H9 (cell line): ENCODE data around the gene HIPK2. TPM values are rescaled to one million over a fixed set of nuclear protein-coding genes. Genes with fewer than 3 reads are reported as not detected.

Source experiments
- DNase-seq: peaks from one replicate; pipeline ENCODE4 v3.0.0-alpha.2; 2017
- H2AFZ ChIP-seq: one replicate; pipeline ENCODE4 v1.6.1; 2013; ENCODE audit warnings: mild to moderate bottlenecking, low read length, control low read depth, moderate library complexity
- H2AK5ac ChIP-seq: 2 replicates; pipeline ENCODE4 v1.6.1; 2013; ENCODE audit warnings: low read length, control low read depth, mixed read lengths; ENCODE audit not compliant: insufficient read length
- H2BK120ac ChIP-seq: one replicate; pipeline ENCODE4 v1.6.1; 2013; ENCODE audit warnings: low read depth, mild to moderate bottlenecking, low read length, control low read depth, inconsistent platforms; ENCODE audit not compliant: poor library complexity, severe bottlenecking
- H2BK12ac ChIP-seq: 2 replicates; pipeline ENCODE4 v1.6.1; 2013; ENCODE audit warnings: low read length, control low read depth, mixed read lengths, low read depth; ENCODE audit not compliant: insufficient read length
- H2BK15ac ChIP-seq: 2 replicates; pipeline ENCODE4 v1.6.1; 2013; ENCODE audit warnings: low read depth, low read length, control low read depth
- H2BK20ac ChIP-seq: one replicate; pipeline ENCODE4 v1.6.1; 2013; ENCODE audit warnings: low read depth, mild to moderate bottlenecking, low read length, control low read depth, inconsistent platforms; ENCODE audit not compliant: poor library complexity, severe bottlenecking
- H2BK5ac ChIP-seq: 2 replicates; pipeline ENCODE4 v1.6.1; 2013; ENCODE audit warnings: low read length, control low read depth, mixed read lengths; ENCODE audit not compliant: insufficient read length
- H3K14ac ChIP-seq: 2 replicates; pipeline ENCODE4 v1.6.1; 2013; ENCODE audit warnings: low read length, control low read depth; ENCODE audit not compliant: insufficient read depth
- H3K18ac ChIP-seq: 2 replicates; pipeline ENCODE4 v1.6.1; 2013; ENCODE audit warnings: low read depth, mild to moderate bottlenecking, mixed read lengths, low read length, control low read depth; ENCODE audit not compliant: insufficient read length
- H3K23ac ChIP-seq: 2 replicates; pipeline ENCODE4 v1.6.1; 2013; ENCODE audit warnings: low read length, control low read depth, mixed read lengths, low read depth; ENCODE audit not compliant: insufficient read length
- H3K23me2 ChIP-seq: 2 replicates; pipeline ENCODE4 v1.6.1; 2013; ENCODE audit warnings: low read depth, mild to moderate bottlenecking, mixed read lengths, low read length, control low read depth; ENCODE audit not compliant: insufficient read length, poor library complexity, severe bottlenecking
- H3K27ac ChIP-seq: 2 replicates; pipeline ENCODE4 v1.5.1; 2013; ENCODE audit warnings: low read length, control low read depth, mixed read lengths, low read depth; ENCODE audit not compliant: insufficient read length
- H3K27me3 ChIP-seq: 2 replicates; pipeline ENCODE4 v1.6.1; 2013; ENCODE audit warnings: low read length, control low read depth, inconsistent platforms; ENCODE audit not compliant: insufficient read depth
- H3K4ac ChIP-seq: 2 replicates; pipeline ENCODE4 v1.6.1; 2013; ENCODE audit warnings: low read depth, mild to moderate bottlenecking, control low read depth, inconsistent platforms, low read length, moderate library complexity
- H3K4me1 ChIP-seq: 2 replicates; pipeline ENCODE4 v1.6.1; 2013; ENCODE audit warnings: low read length, control low read depth, inconsistent platforms; ENCODE audit not compliant: insufficient read depth
- H3K4me2 ChIP-seq: 2 replicates; pipeline ENCODE4 v1.6.1; 2013; ENCODE audit warnings: low read length, control low read depth, mixed read lengths; ENCODE audit not compliant: insufficient read length, insufficient read depth
- H3K56ac ChIP-seq: 2 replicates; pipeline ENCODE4 v1.6.1; 2013; ENCODE audit warnings: low read depth, mild to moderate bottlenecking, mixed read lengths, low read length, control low read depth; ENCODE audit not compliant: insufficient read length
- H3K79me1 ChIP-seq: 2 replicates; pipeline ENCODE4 v1.6.1; 2013; ENCODE audit warnings: low read depth, mild to moderate bottlenecking, moderate library complexity, low read length, control low read depth, inconsistent platforms; ENCODE audit not compliant: insufficient read depth, poor library complexity, severe bottlenecking
- H3K79me2 ChIP-seq: 2 replicates; pipeline ENCODE4 v1.6.1; 2013; ENCODE audit warnings: low read length, control low read depth, inconsistent platforms; ENCODE audit not compliant: insufficient read depth
- H3K9ac ChIP-seq: 2 replicates; pipeline ENCODE4 v1.6.1; 2013; ENCODE audit warnings: low read length, control low read depth, mixed read lengths; ENCODE audit not compliant: insufficient read length; ENCODE audit errors: extremely low read depth
- H3K9me3 ChIP-seq: one replicate; pipeline ENCODE4 v1.6.1; 2013; ENCODE audit warnings: low read depth, low read length, inconsistent platforms; ENCODE audit not compliant: control insufficient read depth
- H3T11ph ChIP-seq: one replicate; pipeline ENCODE4 v1.6.1; 2013; ENCODE audit warnings: mild to moderate bottlenecking, low read length, control low read depth, inconsistent platforms
- H4K20me1 ChIP-seq: one replicate; pipeline ENCODE4 v1.6.1; 2013; ENCODE audit not compliant: control insufficient read depth, insufficient read length, insufficient read depth
- H4K5ac ChIP-seq: 2 replicates; pipeline ENCODE4 v1.6.1; 2013; ENCODE audit warnings: low read depth, mild to moderate bottlenecking, mixed read lengths, low read length, control low read depth; ENCODE audit not compliant: insufficient read length
- H4K8ac ChIP-seq: replicated peaks from 2 replicates; pipeline ENCODE4 v1.6.1; 2013; ENCODE audit warnings: low read length, control low read depth, mixed read lengths, low read depth; ENCODE audit not compliant: insufficient read length
- H4K91ac ChIP-seq: 2 replicates; pipeline ENCODE4 v1.6.1; 2013; ENCODE audit warnings: low read depth, mild to moderate bottlenecking, moderate library complexity, mixed read lengths, low read length, control low read depth; ENCODE audit not compliant: insufficient read length
- H3K27ac Mint-ChIP-seq, 3 experiments: 2 replicates in 2 of 3; 3 replicates in 1 of 3; pipeline ENCODE4 v1.8.0; 2020 to 2021; ENCODE audit warnings: mixed read lengths in 3 of 3, mild to moderate bottlenecking in 1 of 3, moderate library complexity in 1 of 3
- H3K27me3 Mint-ChIP-seq: 2 replicates; pipeline ENCODE4 v1.8.0; 2021; ENCODE audit warnings: low read depth, mild to moderate bottlenecking, moderate library complexity, mixed read lengths
- H3K36me3 Mint-ChIP-seq, 3 experiments: 2 replicates in 2 of 3; 3 replicates in 1 of 3; pipeline ENCODE4 v1.8.0; 2020 to 2021; ENCODE audit warnings: low read depth in 3 of 3, mixed read lengths in 3 of 3; ENCODE audit not compliant: insufficient read depth in 1 of 3
- H3K4me1 Mint-ChIP-seq, 2 experiments: 2 replicates each; pipeline ENCODE4 v1.8.0; 2020; ENCODE audit warnings: mixed read lengths in 2 of 2
- H3K4me3 Mint-ChIP-seq, 2 experiments: 2 replicates in 1 of 2; 3 replicates in 1 of 2; pipeline ENCODE4 v1.8.0; 2020 to 2021; ENCODE audit warnings: mild to moderate bottlenecking in 2 of 2, mixed read lengths in 2 of 2, moderate library complexity in 1 of 2
- H3K9me3 Mint-ChIP-seq, 2 experiments: 2 replicates in 1 of 2; 3 replicates in 1 of 2; pipeline ENCODE4 v1.8.0; 2020; ENCODE audit warnings: mild to moderate bottlenecking in 2 of 2, mixed read lengths in 2 of 2, moderate library complexity in 1 of 2
- CTCF ChIP-seq: fragments of 200-600 bp; sonication (generic); conservative IDR thresholded peaks from 3 replicates; pipeline ENCODE4 v1.8.0; 2021; ENCODE audit warnings: antibody characterized with exemption, mild to moderate bottlenecking
- WGBS: extraction: QIAGEN DNeasy Blood & Tissue Kit; methylation state at CpG from one replicate; pipeline ENCODE4 v1.1.7; 2013; ENCODE audit warnings: missing lambda C conversion rate, low lambda C conversion rate, mixed read lengths; ENCODE audit not compliant: insufficient read length; ENCODE audit errors: extremely low coverage; 5-methylcytosine and 5-hydroxymethylcytosine counted together
- total RNA-seq: library from RNA; stranded (reverse); gene quantifications from 2 replicates; pipeline ENCODE4 v1.2.1, GENCODE V29; 2021

The HIPK2 gene
- total RNA-seq, 1 experiment from 2014 or later: 21.9 TPM

- Histone ChIP-seq H2BK12ac (no peak overlapping the region), H3K27ac (no peak overlapping the region), H2BK120ac (no peak overlapping the region), H3K9me3 (no peaks in the 10 kb centered on the region), H3K18ac (no peak overlapping the region), H3T11ph (no peak overlapping the region), H3K4me1 (no peaks in the 10 kb centered on the region), H2BK20ac (no peak overlapping the region), H4K5ac (no peak overlapping the region), H3K14ac (no peak overlapping the region), H3K23me2 (no peaks in the 10 kb centered on the region), H4K20me1 (no peaks in the 10 kb centered on the region), H3K79me2 (no peaks in the 10 kb centered on the region), H2BK5ac (no peak overlapping the region), H4K8ac (no peak overlapping the region), H3K9ac (no peak overlapping the region), H3K27me3 (no peaks in the 10 kb centered on the region), H3K79me1 (no peaks in the 10 kb centered on the region), H3K4me2 (no peak overlapping the region), H2BK15ac (no peak overlapping the region), H3K4ac (no peak overlapping the region), H4K91ac (no peak overlapping the region), H3K56ac (no peak overlapping the region), H3K23ac (no peak overlapping the region), H2AK5ac (no peak overlapping the region), H2AFZ (no peak overlapping the region)
- Mint-ChIP-seq H3K27ac (no peak overlapping the region), H3K36me3 (peaks cover 4 to 7% (median 4%) of the 10 kb centered on the region in 3 experiments), H3K4me3 (no peak overlapping the region), H3K4me1 (peaks cover 13 to 16% of the 10 kb centered on the region in 2 experiments), H3K9me3 (no peaks in the 10 kb centered on the region), H3K27me3 (no peaks in the 10 kb centered on the region)
- no peak for DNase-seq
- WGBS: no CpG with 5 or more reads among the region's 4 CpGs
- no peak for TF ChIP-seq CTCF
These were observed 56.4 kb downstream of the HIPK2 start for GRCh38 chr7:139721417-139721816.
